GM12872 (cell line): ENCODE data around the gene DLG1.

Experiments
- CTCF ChIP-seq: IDR thresholded peaks from 3 replicates; pipeline ENCODE4 v1.5.1; 2011; ENCODE audit warnings: low read depth, mild to moderate bottlenecking, low read length, moderate library complexity; ENCODE audit not compliant: insufficient read depth

DLG1 gene

DNA sequence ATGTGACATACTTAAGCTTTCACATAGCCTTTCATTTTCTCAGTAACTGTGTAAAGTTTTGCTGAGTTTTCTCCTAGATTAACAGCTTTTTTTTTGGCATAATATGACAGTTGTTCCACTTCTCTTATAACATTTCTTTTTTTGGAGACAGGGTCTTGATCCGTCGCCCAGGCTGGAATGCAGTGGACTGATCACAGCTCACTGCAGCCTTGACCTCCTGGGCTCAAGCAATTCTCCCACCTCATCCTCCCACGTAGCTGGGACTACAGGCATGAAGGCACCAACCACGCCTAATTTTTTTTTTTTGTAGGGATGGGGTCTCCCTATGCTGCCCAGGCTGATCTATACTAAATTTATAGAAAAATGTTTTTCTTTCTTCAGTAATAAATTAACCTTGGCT, 30.1 kb downstream of the DLG1 start:
- no peak for TF ChIP-seq CTCF

DNA sequence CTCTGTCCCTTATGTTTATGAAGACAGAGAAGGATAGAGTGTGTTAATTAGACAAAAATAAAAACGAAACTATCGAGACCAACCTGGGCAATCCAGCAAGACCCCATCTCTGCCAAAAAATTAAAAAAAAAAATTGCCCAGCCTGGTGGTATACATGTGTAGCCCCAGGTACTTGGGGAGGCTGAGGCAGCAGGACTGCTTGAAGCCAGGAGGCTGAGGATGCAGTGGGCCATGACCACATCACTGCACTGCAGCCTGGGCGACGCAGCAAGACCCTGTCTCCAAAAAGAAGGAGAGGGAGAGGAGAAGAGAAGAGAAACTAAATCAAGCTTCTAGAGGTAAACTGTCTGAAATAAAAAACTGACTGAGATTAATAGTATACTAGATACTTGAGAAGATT, 32.1 kb downstream of the DLG1 start:
- no peak for TF ChIP-seq CTCF

DNA sequence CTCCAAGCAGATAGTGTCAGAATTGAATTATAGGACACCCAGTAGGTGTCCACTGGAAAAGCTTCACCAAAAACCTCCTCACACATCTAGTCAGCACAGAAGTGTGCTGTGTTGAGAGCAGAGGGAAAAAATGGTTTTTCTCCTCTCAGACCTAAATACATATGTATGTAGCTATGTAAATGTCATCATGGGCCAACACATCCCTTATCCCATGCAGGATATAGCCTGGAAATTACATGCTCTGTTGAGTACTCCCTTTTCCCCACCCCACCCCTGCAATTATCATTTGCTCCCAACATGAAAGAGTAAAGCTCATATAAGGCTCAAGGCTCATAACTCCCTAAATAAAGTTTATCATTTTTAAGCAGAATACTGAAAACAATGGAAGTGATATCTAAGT, 35.7 kb downstream of the DLG1 start:
- no peak for TF ChIP-seq CTCF

GRCh38 chr3:197261164-197261509, 37.3 kb downstream of the DLG1 start:
- no peak for TF ChIP-seq CTCF

- no peak for TF ChIP-seq CTCF
Measured at GRCh38 chr3:197260491-197261163, 37.8 kb downstream of the DLG1 start.

GRCh38 chr3:197259096-197259495, 39.3 kb downstream of the DLG1 start:
- no peak for TF ChIP-seq CTCF

DNA sequence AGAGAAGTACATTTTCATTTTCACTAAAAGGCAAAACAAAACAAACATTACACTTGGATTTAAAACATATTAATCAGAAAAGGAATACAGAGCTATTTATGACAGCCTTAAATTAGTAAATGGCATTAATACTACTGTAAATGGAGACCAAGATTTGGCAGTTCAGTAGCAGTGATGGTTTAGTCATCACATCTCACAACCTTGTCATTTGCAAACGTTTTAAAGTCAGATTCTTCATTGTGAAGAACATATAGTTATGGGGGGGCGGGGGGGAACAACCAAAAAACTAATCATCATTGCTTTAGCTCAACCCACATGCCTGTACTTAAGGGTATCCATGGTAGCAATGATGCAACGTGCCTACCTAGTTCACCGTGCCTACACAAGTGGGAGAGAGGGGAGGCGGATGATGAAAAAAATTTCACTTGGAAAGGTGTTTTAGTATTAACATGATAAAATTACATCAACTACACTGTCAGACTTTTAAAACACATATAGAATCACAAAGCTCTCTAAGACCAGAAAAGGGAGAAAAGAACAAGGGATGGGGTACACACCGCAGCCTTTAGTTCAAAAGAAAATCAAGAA, 40.1 kb downstream of the DLG1 start:
- no peak for TF ChIP-seq CTCF
